Measurements from ENCODE around the gene CBX3.
"Not testable (repeated sequence)": the region's sequence is repeated elsewhere in the genome, so short reads cannot be mapped to it uniquely, and the experiment has no call there.

Gene CBX3

GRCh38 chr7:26188957-26189541 lies 12.5 kb upstream of the CBX3 start:
- FAIRE-seq: no peak

DNA sequence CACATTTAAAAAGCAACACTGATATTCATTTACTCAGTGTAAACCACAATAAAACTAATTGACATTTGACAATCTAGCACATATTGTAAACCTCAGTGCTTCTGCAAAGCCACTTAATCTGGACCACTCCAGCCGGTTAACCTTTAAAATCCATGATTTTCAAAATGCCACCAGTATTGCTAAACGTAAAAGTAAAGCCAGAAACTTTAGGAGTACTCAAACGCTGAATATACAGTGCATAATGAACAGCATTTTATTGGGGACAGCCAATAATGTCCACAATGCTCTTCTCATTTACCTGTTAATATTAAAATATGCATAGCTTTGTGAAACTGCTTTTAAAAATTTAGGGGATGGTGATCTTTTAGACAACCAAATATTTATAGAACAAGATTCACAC lies 11.8 kb upstream of the CBX3 start:
- FAIRE-seq: no peak

DNA sequence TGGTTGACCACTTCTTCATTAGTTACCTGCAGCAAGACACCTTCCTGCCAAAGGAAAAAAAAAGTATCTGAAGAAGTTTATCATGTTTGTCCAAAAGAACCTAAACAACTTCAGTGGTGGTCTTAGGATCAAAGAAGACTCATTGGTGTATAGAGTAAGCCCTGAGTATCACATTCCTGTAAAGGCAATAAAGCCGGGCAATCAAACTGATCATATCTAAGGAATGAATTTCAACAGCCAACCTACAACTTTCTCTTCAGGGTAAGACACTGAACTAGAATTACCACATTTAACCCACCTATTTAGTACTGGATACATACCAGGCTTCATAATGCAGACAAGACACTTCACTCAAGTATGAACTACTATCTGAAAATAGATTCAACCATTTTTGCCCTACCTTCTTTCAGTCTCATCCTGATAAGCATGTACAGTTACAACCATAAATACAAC lies 11.1 kb upstream of the CBX3 start:
- no peak for FAIRE-seq

GRCh38 chr7:26191233-26191973 lies 10.1 kb upstream of the CBX3 start:
- no peak for FAIRE-seq

- no peak for FAIRE-seq
Observed at GRCh38 chr7:26191974-26192479, 9.5 kb upstream of the CBX3 start.

GRCh38 chr7:26192485-26193087 lies 9.0 kb upstream of the CBX3 start:
- no peak for FAIRE-seq

DNA sequence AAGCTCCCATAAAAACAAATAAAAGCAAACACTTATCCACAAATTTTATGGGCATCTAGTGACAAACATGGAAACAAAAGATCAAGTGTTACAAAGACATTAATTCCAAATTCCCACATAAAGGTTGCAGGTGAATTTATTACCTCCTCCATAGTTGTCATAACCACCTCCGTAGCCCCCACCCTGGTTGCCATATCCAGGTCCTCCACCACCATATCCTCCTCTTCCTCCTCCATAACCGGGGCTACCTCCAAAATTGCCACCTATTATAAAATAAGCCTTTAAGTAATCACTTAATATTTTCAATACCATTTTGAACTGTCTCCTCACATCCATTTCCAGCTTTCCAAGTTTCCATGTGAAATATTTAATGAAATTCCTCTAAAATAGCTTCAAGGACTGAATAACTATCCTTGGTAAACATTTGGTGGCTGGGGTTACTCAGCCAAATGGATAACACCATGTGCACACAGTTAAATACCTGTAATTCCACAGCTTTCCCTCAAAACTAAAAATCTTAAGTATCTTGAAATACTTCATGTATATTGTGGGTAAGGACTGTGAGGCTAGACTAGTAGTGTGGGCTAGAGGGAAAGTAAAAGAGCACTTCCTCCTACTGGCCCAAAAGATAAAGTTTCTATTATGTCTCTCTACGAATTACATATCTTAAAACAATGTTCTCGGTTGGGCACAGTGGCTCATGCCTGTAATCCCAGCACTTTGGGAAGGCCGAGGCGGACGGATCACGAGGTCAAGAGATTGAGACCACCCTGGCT lies 7.9 kb upstream of the CBX3 start:
- no peak for FAIRE-seq

DNA sequence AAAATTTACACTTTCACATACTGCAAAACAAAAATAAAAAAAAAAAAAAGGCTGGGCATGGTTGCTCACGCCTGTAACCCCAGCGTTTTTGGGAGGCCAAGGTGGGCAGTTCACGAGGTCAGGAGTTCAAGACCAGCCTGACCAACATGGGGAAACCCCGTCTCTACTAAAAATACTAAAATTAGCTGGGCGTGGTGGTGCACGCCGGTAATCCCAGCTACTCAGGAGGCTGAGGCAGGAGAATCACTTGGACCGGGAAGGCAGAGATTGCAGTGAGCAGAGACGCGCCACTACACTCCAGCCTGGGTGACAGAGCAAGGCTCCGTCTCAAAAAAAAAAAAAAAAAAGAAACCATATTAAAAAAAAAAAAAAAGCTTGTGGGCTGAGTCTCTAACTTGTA lies 6.8 kb upstream of the CBX3 start:
- not testable (repeated sequence) for FAIRE-seq

DNA sequence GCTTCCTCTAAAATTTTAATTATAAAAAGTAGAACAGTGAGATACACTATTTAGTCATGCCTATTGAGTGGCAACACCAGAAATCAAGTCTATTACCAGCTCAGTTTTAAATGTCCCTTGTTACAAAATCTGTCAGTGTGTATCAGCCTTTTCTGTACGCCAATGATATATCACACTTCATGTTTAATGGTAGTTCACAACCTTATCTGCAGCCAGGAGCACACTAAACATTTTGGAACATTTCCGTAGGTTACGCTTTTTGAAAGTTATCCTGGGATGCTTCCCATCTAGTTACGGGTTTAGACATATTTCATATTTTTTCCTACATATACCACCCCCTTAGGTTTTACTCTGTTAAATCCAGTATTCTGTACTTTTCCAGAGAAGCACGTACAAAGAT lies 6.4 kb upstream of the CBX3 start:
- no peak for FAIRE-seq

GRCh38 chr7:26195867-26196657 lies 5.5 kb upstream of the CBX3 start:
- no peak for FAIRE-seq

DNA sequence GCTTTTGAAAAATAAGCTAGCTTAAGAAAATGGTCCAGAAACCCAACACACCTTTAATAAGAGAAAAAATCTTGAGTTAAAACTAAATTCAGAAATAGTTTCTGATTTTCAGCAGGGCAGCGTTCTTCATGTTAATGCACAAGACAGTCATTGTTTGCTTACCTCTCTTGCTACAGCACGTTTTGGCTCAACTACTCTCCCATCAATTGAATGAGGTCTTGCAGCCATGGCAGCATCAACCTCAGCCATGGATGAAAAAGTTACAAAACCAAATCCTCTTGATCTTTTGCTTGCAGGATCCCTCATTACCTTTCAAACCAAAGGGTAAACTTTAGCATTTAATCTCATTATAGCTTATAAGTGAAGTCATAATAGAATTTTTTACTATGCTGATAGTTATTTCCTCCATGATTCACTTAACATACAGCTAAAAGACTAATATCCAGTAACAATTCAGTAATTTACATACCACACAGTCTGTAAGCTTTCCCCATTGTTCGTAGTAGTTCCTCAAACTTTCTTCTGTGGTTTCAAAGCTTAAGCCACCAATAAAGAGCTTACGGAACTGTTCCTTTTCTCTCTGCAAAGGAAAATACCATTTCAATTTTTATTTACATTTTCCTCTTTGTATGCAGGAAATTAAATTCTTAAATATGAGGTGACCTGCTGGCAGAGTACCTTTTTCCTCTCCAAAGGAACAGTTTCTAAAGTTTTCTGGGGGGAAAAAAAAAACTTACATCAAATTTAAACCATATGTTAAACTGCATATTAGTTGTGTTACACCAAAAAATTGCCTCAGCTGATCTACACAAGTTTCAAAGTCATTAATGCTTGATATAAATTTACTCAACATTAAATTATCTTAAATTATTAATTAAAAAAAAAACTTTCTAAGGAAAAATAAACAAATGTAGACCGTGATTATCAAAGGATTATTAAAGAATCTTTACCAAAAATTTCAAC lies 4.1 kb upstream of the CBX3 start:
- no peak for FAIRE-seq

- FAIRE-seq: peak; percentile 13
Observed at GRCh38 chr7:26198133-26198780, 3.3 kb upstream of the CBX3 start.

- FAIRE-seq: no peak
Observed at GRCh38 chr7:26198781-26199169, 2.8 kb upstream of the CBX3 start.

- no peak for FAIRE-seq
Observed at GRCh38 chr7:26199301-26200037, 2.1 kb upstream of the CBX3 start.

GRCh38 chr7:26200038-26200443 lies 1.5 kb upstream of the CBX3 start:
- FAIRE-seq: no peak

GRCh38 chr7:26200444-26201246 lies 900 bp upstream of the CBX3 start, which contains the start of gene HNRNPA2B1:
Gene HNRNPA2B1, minus strand, starts transcription at chr7:26200746. Its CDS starts 169 bp downstream, at chr7:26200577.
- FAIRE-seq: peak; percentile 92

GRCh38 chr7:26202019-26202990 lies 760 bp downstream of the CBX3 start:
- no peak for FAIRE-seq

- no peak for FAIRE-seq
Observed at GRCh38 chr7:26203016-26203415, 1.5 kb downstream of the CBX3 start.

All from TTC549 (cell line).